GM19324 (cell line): ENCODE results near the gene CTSH.

ENCODE experiments used
- ATAC-seq: cut with Tn5 transposase; IDR thresholded peaks from one replicate; pipeline ENCODE4 v1.9.1; 2021; ENCODE audit warnings: mild to moderate bottlenecking, moderate library complexity; ENCODE audit not compliant: unreplicated experiment, low FRiP score

Gene CTSH

DNA sequence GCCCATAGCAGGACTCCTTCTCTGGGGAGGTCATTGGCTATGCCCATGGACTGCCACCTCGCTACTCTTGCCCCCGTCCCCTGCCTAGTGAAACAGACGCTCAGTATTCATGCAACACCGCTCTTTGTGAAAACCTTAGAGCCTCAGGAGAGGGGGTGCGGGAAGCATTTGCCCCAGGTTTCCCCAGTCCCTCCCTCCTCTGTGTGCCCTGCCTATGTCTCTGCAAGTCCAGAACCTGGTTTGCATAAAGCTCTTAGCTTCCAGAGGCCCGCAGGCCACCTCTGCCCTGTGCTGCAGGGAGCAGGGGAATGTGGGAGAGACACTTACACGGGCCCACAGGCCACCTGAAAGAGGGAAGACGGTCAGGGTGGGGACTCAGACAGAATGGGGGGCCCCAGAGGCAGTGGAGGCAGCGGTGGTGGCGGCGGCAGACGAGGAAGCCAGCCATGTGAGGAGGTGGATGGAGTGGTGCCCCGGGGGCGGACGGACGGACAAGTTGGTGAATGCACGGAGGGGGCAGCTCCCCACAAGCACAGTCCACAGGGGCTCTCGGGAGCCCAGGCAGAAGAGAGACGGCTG is 33.8 kb upstream of the CTSH start:
- no peak for ATAC-seq

GRCh38 chr15:78977591-78978347 is 32.9 kb upstream of the CTSH start:
- peak; percentile 29 for ATAC-seq

- peak; percentile 51 for ATAC-seq
These were observed 32.3 kb upstream of the CTSH start for GRCh38 chr15:78977091-78977571.

- ATAC-seq, result no peak
These were observed 31.8 kb upstream of the CTSH start for GRCh38 chr15:78976691-78977090.

DNA sequence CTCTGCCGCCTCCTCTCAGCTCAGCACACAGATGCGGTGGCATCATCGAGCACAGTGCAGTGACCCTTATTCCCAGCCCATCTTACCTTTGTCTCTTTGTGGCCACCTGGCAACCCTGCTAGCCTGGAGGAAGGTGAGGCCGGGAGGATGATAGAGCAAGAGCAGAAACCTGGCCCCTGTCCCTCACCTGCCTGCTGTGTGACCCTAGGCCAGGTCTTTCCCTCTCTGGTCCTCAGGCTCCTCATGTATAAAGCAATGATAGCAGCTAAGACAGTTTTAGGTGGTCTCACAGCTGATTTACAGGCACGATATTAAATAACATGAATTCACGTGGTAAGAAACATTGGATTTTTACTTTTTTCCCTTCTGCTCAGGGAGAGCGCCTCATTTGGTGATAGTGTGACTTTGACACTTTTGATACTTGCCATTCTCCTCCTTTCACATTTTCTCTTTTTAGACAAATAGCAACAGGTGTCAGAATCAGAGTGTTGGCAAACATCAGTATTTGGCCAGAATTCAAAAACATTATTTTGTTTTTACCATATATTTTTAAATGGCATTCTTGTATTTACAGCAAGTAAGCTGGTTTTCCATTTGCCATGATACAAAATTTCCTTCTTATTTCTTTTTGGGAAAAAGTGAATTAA is 29.5 kb upstream of the CTSH start:
- ATAC-seq, result no peak

DNA sequence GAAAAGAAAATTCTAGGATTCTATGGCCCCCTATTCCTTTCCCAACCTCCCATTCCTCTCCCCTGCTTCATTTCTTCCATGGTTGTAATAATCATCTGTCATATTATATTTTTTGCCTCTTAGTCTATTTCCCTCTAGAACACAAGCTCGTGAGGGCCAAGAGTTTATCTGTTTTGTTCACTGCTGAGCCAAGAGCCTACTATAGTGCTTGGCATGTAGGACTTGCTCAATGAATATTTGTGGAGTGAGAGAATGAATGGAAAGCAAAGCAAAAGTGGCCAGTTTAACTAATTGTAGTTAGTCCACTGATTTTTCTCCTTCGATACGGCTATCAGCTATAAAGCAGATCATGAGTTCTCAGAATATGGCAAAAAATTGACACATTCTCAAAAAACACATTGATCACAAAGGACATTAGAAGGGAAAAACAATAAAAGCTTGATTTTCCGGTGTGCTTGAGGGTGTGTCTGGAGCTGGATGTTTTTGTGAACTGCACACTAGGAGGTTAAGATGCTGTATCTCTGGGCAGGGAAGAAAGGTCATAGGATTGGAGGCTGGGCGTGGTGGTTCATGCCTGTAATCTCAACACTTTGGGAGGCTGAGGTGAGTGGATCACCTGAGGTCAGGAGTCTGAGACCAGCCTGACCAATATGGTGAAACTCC is 25.0 kb upstream of the CTSH start:
- no peak for ATAC-seq

DNA sequence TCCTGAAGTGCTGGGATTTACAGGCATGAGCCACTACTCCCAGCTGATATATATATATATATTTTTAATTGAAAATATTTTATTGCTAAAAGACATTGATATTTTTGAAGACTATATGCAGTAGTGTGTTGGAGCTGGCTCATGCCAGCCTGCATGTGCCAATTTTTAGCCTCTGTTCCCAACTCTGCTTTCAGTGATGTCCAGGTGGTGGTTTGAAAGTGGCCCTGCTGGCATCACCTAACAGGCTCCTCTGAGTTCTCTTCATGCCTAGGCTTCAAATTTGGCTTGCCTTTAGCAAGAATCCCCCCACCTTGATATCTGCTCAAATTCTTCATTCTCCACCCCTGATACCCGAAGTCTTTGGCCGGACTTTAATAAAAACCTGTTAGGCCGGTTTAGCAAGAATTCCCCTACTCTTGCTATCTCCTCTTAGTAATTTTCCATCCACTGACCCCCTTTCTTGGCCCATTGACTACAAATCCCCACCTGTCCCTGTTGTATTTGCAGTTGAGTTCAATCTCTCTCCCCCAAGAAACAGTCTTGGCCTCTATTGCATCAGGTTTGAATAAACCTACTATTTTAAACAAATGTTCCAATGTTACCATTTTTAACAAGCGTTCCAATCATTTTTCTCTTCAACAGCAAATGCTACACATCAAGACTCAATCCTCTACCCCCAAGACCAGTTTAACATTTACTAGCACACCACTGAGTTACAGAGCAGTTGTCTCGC is 23.9 kb upstream of the CTSH start:
- ATAC-seq, result no peak

- no peak for ATAC-seq
These were observed 23.3 kb upstream of the CTSH start for GRCh38 chr15:78968114-78968513.

GRCh38 chr15:78960308-78960707 is 15.5 kb upstream of the CTSH start:
- no peak for ATAC-seq

DNA sequence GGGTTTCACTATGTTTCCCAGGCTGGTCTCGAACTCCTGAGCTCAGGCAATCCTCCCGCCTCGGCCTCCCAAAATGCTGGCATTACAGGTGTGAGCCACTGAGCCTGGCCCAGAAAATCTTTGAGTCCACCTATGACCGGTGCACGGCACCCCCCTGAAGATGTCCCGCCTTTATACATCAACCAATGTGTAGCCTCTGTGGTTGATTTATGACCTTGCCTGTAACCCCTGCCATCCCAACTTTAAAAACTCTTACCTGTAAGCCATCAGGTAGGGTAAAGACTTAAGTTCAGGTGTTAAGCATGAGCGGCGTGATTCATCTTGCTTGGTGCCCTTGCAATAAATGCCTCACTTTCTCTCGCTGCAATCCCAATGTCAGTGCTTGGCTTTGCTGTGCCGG is 14.5 kb upstream of the CTSH start:
- no peak for ATAC-seq

- no peak for ATAC-seq
These were observed 12.7 kb upstream of the CTSH start for GRCh38 chr15:78957416-78958093.

DNA sequence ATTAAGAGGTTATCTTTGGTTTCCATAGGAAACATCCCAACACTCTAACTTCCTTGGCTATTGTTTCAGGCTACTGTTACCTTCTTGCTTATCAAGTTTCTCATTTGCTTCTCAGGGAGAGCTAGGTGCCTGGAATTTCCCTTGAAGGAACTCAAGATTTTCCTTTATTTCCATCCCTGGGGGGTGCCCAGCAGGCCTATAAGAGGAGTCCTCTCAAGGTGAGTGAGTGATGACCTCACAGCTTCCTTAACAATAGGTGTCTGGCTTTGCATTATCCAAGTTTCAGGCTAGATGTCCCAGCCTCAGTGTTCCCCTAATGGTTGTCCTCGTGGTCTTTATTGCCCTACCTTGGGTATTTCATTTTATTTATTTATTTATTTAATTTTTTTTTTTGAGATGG is 12.1 kb upstream of the CTSH start:
- no peak for ATAC-seq

DNA sequence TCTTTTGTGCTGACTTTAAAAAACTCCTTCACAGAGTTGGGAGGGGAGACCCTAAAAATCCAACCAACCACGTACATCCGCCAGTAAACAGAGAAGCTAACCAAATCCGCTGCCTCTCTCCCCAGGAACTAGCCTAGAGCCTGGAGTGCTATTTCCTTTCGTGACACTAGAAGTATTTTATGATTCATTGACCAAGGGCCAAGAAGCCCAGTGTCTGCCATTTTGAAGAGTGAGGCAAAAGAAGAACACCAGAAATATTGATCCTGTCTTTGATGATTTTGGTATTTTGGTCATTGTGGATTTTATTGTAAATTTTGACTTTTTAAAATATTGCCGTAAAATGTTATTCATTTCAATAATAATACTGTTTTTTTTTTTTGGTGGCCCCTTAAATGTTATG is 10.5 kb upstream of the CTSH start:
- ATAC-seq, result no peak

- no peak for ATAC-seq
These were observed 7.0 kb upstream of the CTSH start for GRCh38 chr15:78951841-78952238.

DNA sequence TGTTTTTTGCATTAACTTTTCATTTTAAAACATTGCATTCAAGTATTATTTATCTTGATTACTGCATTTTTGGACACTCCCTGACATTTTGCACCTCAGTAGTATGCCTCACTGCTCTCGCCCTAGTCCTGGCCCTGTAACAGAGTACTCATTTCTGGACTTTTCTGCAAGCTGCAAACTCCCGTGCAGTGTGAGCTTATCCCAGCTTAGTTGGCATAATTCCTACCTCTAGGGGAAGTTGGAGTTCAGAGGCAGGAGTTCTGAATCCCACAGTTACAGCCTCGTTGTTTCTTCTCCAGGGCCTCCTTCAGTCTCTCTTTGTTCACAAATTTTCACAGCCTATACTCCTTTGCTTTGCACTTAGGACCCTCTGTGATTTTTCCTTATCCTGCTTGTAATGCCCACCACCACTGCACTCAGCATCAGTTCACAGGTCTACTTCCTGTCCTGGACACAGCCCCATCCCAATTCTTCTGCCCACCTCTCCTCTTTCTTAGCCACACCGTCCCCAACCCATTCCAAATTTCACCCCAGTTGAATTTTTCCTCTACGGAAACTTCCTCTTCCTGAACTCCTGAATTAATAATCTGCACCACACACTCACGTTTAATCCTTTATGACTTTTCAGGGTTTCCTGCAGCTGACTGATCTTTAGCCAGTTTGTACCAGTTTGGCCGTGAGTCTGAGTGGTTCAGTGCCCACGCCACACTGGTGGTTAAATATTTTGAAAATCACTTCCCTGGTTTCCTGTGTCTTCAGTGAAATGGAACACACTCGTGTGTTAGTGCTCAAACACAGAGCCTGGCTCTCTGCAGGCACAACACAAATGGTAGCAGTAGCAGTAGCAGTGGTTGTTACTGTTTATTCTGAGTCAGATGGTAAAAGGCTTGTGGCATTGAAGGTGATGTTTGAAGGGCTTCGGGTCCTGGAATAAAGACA is 6.3 kb upstream of the CTSH start:
- ATAC-seq, result no peak

GRCh38 chr15:78950343-78950742 is 5.5 kb upstream of the CTSH start:
- ATAC-seq, result no peak

DNA sequence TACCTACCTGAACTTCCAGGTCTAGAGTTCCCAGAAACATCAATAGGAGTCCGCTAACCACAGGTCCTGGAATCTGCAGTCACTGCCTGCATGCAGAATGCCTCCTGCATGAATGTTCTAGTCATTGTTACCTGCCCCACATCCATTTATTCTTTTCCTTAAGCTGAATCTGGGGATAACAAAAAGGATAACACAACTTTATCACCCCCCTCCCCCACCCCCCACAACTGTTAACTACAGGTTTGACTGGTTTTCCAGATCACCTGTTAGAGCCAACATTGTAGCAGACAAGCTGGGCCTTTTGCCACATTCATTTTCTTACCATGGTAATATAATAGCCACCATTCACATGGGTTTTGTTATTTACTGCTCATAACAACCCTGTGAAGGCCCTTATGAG is 4.6 kb upstream of the CTSH start:
- ATAC-seq, result no peak

GRCh38 chr15:78947506-78947905 is 2.7 kb upstream of the CTSH start:
- ATAC-seq, result no peak

DNA sequence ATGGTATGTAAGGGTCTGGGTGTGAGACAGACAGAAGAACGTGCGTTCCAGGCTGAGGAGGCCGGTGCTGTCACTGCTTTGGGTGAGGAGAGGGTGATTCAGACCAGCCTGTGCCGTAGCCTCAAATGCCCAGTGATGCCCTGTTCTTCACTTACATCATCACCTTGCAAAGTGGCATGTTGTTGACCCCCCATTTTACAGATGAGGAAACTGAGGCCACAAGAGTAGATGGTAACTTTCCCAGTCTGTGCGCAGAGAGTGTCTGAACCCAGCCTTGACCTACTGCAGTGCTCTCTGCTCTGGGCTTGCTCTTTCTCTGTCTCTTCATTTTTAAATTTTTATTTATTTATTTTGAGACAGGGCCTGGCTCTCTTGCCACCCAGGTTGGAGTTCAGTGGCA is 1.6 kb upstream of the CTSH start:
- ATAC-seq, result no peak
